Measurements from ENCODE around the gene DNAJC18. TPM values are rescaled to one million over a fixed set of nuclear protein-coding genes. Genes with fewer than 3 reads are reported as not detected.

Gene DNAJC18
- total and polyA plus RNA-seq, 4 donors, result 2.2 to 10.7 (median 8.7) TPM

DNA sequence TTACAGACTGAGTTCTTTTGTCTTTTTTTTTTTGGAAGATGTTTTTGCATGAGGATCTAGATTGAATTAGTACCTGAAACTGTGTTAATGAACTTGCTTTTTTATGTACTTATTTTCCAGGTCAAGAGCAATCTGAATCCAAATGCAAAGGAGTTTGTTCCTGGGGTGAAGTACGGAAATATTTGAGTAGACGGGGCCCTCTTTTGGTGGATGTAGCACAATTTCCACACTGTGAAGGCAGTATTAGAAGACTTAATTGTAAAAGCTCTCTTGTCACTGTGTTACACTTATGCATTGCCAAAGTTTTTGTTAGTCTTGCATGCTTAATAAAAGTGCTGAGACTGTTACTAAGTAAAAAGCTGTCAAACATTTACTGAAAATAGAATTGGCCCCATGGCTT lies 70.7 kb downstream of the DNAJC18 start:
- H3K36me3 ChIP-seq (ENCODE audit: control insufficient read depth in 4 of 4, insufficient read depth in 4 of 4, low read length in 4 of 4), result peaks cover 21 to 44% (median 30%) of the 10 kb centered on the region in 4 donors
- no peak overlapping the region for H3K9ac ChIP-seq (ENCODE audit: insufficient read depth in 1 of 2, low read length in 2 of 2)
- no peak overlapping the region for H3K27ac ChIP-seq (ENCODE audit: low read depth in 1 of 2, low read length in 1 of 2)
- no peak for ATAC-seq (ENCODE audit: insufficient read depth, low FRiP score)
- peaks cover 0 to 3% (median 0%) of the 10 kb centered on the region in 5 donors for H3K4me1 ChIP-seq (ENCODE audit: control insufficient read depth in 5 of 5, insufficient read depth in 5 of 5, low read length in 5 of 5)
- H3K9me3 ChIP-seq (ENCODE audit: control insufficient read depth in 4 of 4, insufficient read depth in 3 of 4, low read length in 3 of 4), result no peaks in the 10 kb centered on the region
- DNase-seq, result peak in 1 of 3 donors; percentile 19
- TF ChIP-seq, protein P1, sequence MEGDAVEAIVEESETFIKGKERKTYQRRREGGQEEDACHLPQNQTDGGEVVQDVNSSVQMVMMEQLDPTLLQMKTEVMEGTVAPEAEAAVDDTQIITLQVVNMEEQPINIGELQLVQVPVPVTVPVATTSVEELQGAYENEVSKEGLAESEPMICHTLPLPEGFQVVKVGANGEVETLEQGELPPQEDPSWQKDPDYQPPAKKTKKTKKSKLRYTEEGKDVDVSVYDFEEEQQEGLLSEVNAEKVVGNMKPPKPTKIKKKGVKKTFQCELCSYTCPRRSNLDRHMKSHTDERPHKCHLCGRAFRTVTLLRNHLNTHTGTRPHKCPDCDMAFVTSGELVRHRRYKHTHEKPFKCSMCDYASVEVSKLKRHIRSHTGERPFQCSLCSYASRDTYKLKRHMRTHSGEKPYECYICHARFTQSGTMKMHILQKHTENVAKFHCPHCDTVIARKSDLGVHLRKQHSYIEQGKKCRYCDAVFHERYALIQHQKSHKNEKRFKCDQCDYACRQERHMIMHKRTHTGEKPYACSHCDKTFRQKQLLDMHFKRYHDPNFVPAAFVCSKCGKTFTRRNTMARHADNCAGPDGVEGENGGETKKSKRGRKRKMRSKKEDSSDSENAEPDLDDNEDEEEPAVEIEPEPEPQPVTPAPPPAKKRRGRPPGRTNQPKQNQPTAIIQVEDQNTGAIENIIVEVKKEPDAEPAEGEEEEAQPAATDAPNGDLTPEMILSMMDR (IDR thresholded peaks at IDR 0.05; ENCODE audit: control extremely low read depth, extremely low read depth), result no peak
- WGBS, 2 donors, result 79 to 83% methylated on average over 2 of the region's 2 CpGs
- no peaks in the 10 kb centered on the region for H3K27me3 ChIP-seq (ENCODE audit: control insufficient read depth in 3 of 3, insufficient read depth in 3 of 3, low read length in 2 of 3)
- H3K4me3 ChIP-seq, result no peak overlapping the region

DNA sequence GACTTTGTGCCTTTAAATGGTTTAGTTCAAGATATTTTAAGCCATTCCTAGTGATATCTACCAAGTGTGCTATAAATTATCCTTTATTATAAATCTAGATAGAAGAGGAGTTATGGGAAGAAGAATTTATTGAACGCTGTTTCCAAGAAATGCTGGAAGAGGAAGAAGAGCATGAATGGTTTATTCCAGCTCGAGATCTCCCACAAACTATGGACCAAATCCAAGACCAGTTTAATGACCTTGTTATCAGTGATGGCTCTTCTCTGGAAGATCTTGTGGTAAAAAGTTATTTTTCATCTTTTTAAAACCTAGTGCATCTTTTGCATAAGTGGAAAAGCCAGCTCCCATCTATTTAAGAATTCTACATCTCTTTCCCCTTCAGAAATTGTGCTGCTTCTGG lies 74.9 kb downstream of the DNAJC18 start:
- Histone ChIP-seq H3K36me3 (ENCODE audit: control insufficient read depth in 4 of 4, insufficient read depth in 4 of 4, low read length in 4 of 4) (peaks cover 12 to 40% (median 22%) of the 10 kb centered on the region in 4 donors), H3K27me3 (ENCODE audit: control insufficient read depth in 3 of 3, insufficient read depth in 3 of 3, low read length in 2 of 3) (no peaks in the 10 kb centered on the region), H3K9ac (ENCODE audit: insufficient read depth in 1 of 2, low read length in 2 of 2) (no peak overlapping the region), H3K4me1 (ENCODE audit: control insufficient read depth in 5 of 5, insufficient read depth in 5 of 5, low read length in 5 of 5) (peaks cover 0 to 4% (median 0%) of the 10 kb centered on the region in 5 donors), H3K4me3 (no peak overlapping the region), H3K27ac (ENCODE audit: low read depth in 1 of 2, low read length in 1 of 2) (no peak overlapping the region), H3K9me3 (ENCODE audit: control insufficient read depth in 4 of 4, insufficient read depth in 3 of 4, low read length in 3 of 4) (no peaks in the 10 kb centered on the region)
- ATAC-seq (ENCODE audit: insufficient read depth, low FRiP score) (no peak), DNase-seq (no peak)
- 82 to 90% methylated on average over 2 of the region's 2 CpGs for WGBS, 2 donors
- TF ChIP-seq, protein P1 (IDR thresholded peaks at IDR 0.05; ENCODE audit: control extremely low read depth, extremely low read depth), result no peak

GRCh38 chr5:139363937-139364336 lies 75.4 kb downstream of the DNAJC18 start:
- H3K27ac ChIP-seq (ENCODE audit: low read depth in 1 of 2, low read length in 1 of 2), result no peak overlapping the region
- H3K9me3 ChIP-seq (ENCODE audit: control insufficient read depth in 4 of 4, insufficient read depth in 3 of 4, low read length in 3 of 4), result no peaks in the 10 kb centered on the region
- peaks cover 0 to 4% (median 0%) of the 10 kb centered on the region in 5 donors for H3K4me1 ChIP-seq (ENCODE audit: control insufficient read depth in 5 of 5, insufficient read depth in 5 of 5, low read length in 5 of 5)
- DNase-seq (no peak), ATAC-seq (ENCODE audit: insufficient read depth, low FRiP score) (peak; percentile 62)
- H3K27me3 ChIP-seq (ENCODE audit: control insufficient read depth in 3 of 3, insufficient read depth in 3 of 3, low read length in 2 of 3), result no peaks in the 10 kb centered on the region
- 83 to 89% methylated on average over 2 of the region's 2 CpGs for WGBS, 2 donors
- H3K4me3 ChIP-seq, result no peak overlapping the region
- TF ChIP-seq, protein P1 (IDR thresholded peaks at IDR 0.05; ENCODE audit: control extremely low read depth, extremely low read depth), result no peak
- no peak overlapping the region for H3K9ac ChIP-seq (ENCODE audit: insufficient read depth in 1 of 2, low read length in 2 of 2)
- peaks cover 10 to 39% (median 20%) of the 10 kb centered on the region in 4 donors for H3K36me3 ChIP-seq (ENCODE audit: control insufficient read depth in 4 of 4, insufficient read depth in 4 of 4, low read length in 4 of 4)
